GDM1 (cell line): ENCODE data around the gene LRRC72.

ENCODE experiments used
- DNase-seq: peaks from one replicate; lab custom pipeline; 2025; lab: John Stamatoyannopoulos, UW

Gene LRRC72

GRCh38 chr7:16627236-16627635 lies 100.6 kb downstream of the LRRC72 start:
- no peak for DNase-seq

GRCh38 chr7:16630654-16631053 lies 104.0 kb downstream of the LRRC72 start:
- DNase-seq: no peak
